Measurements from ENCODE around the gene NLRP6. TPM values are rescaled to one million over a fixed set of nuclear protein-coding genes. Genes with fewer than 3 reads are reported as not detected.
"Not testable (repeated sequence)": the region's sequence is repeated elsewhere in the genome, so short reads cannot be mapped to it uniquely, and the experiment has no call there.

NLRP6 gene
- total and polyA plus RNA-seq, 4 experiments from 2014 or later, result 1.4 to 26.3 (median 18.4) TPM

DNA sequence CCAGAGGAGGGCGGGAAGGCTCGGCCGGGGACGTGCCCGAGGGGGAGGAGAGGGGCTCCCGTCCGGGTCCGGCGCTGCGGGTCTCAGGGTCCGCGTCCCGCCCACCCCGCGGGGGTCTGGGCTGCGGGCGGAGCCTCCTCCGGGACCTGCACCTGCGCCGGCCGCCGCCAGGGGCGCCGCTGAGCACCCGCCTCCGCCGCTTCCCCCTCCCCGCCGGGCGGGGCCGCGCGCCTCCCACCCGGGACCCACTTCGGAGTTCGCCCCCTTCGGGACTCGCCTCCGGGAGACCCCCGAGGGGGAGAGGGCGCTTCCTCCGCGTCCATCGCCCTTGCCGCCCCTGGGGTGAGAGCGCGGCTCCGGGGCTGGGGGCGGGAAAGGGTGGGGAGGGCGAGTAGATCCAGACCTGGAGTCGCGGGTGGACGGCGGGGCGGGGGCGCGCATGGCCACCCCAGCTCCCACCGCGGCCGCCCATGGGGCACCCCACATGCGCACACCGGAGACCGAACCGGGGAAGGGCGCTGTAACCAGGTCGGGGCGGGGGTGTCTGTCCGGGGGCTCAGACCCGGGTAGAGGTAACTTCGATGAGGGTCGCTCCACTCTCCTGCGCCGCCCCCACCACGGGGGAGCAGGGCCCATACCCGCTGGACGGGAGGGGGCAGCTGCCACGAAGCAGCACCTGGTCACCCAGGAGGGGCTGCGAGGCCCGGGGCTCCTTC is 40.4 kb downstream of the NLRP6 start:
- Histone ChIP-seq H3K27ac (ENCODE audit: low read depth, low read length) (peak overlapping the region; percentile 76), H3K4me3 (ENCODE audit: low read length in 2 of 2) (peak overlapping the region in 1 of 2 donors; percentile 19), H3K4me1 (ENCODE audit: insufficient read depth, low read length) (peaks cover 17% of the 10 kb centered on the region)
- intact Hi-C loops (cut with micrococcal nuclease); H3K27me3 ChIP-seq (ENCODE audit: insufficient read depth, low read length); H3K27ac Mint-ChIP-seq; DNase-seq; H3K9me3 Mint-ChIP-seq; H3K36me3 ChIP-seq (ENCODE audit: insufficient read depth, low read length); H3K9me3 ChIP-seq (ENCODE audit: control insufficient read depth in 1 of 2, low read length in 2 of 2); H3K27me3 Mint-ChIP-seq: not testable (repeated sequence)
- H3K36me3 Mint-ChIP-seq, result peaks cover 27 to 33% of the 10 kb centered on the region in 2 donors
- peak overlapping the region in 2 of 8 donors; percentile 83 to 84 for H3K4me3 Mint-ChIP-seq
- ChIA-PET CTCF (ENCODE audit: partially characterized antibody) (interaction anchor here (1.2 to 4.0 kb wide), 7 partner anchors 9 to 131 kb away, joined by 4 to 46 read pairs (median 23); no protein-coding TSS in a partner anchor), POLR2A (ENCODE audit: partially characterized antibody) (interaction anchor here (1.1 to 7.2 kb wide), 10 partner anchors 7 to 111 kb away, joined by 6 to 66 read pairs (median 44); partner anchors contain the start of genes BET1L, IFITM2, PGGHG and RIC8A)
- H3K4me1 Mint-ChIP-seq, result peaks cover 19 to 42% (median 26%) of the 10 kb centered on the region in 4 donors

DNA sequence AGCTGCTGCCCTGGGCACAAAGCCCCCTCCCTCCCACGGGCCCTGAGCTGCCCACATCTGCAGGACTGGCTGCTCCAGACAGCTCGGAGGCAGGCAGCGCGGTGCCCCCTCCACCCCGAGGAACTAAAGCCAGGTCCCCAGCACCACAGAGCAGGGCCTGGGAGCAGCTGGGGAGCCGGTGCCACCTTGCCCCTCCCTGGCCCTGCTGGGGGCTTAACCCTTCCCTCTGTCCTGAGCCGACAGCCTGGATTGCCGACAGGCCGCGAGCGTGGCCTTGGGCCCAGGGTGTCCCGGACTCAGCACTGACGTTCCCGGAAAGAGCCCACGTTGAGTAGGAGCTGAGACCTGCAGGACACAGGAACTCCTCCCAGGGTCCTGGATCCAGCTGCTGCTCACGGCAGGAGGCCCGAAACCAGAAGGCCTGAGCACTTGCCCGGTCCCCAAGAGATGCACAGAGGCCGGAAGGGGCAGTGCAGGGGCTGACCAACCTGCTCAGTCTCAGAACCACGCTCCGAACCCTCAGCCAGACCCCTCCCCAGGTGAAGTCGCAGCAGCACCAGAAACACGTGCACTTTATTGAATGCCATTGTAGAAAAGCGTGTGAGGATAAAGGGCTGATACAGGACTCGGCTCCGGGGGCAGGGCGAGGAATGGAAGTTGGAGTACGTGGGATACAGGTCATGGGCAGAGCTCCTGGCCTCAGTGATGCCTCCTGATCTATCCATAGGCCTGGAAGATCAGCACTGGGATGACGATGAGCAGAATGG is 41.1 kb downstream of the NLRP6 start:
- peaks cover 20 to 38% (median 30%) of the 10 kb centered on the region in 4 donors for H3K4me1 Mint-ChIP-seq
- peak in 1 of 5 donors; percentile 42 for DNase-seq
- peaks cover 20 to 25% of the 10 kb centered on the region in 2 donors for H3K36me3 Mint-ChIP-seq
- H3K4me3 Mint-ChIP-seq, result peak overlapping the region; percentile 81 to 90 (median 86)
- H3K4me3 ChIP-seq (ENCODE audit: low read length in 2 of 2), result peak overlapping the region; percentile 19 to 36
- H3K9me3 ChIP-seq (ENCODE audit: control insufficient read depth in 1 of 2, low read length in 2 of 2); H3K27me3 ChIP-seq (ENCODE audit: insufficient read depth, low read length); intact Hi-C loops (cut with micrococcal nuclease); H3K9me3 Mint-ChIP-seq; CTCF ChIA-PET (ENCODE audit: partially characterized antibody); H3K36me3 ChIP-seq (ENCODE audit: insufficient read depth, low read length); H3K27me3 Mint-ChIP-seq: not testable (repeated sequence)
- peak overlapping the region; percentile 76 to 96 (median 89) for H3K27ac Mint-ChIP-seq
- peaks cover 16% of the 10 kb centered on the region for H3K4me1 ChIP-seq (ENCODE audit: insufficient read depth, low read length)
- POLR2A ChIA-PET (ENCODE audit: partially characterized antibody), result interaction anchor here (1.1 to 1.3 kb wide), 3 partner anchors 10 to 52 kb away, joined by 5 to 8 read pairs (median 6); no protein-coding TSS in a partner anchor
- H3K27ac ChIP-seq (ENCODE audit: low read depth, low read length), result peak overlapping the region; percentile 60

DNA sequence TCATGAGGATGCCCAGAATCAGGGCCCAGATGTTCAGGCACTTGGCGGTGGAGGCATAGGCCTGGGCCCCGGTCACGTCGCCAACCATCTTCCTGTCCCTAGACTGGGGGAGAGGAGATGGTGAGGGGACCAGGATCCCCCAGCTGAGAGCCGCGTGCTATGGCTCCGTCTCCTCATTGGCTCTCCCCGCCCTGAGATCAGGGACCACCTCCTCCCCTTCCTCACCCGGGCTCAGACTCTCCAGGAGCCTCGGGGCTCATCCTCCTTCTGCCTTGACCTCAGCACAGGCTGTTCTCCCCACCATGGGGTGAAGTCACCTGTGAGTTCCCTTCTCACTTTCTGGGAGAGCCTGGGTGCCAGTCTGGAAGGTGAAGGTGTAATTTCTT is 41.7 kb downstream of the NLRP6 start:
- H3K9me3 ChIP-seq (ENCODE audit: control insufficient read depth in 1 of 2, low read length in 2 of 2); H3K27me3 Mint-ChIP-seq; H3K4me3 ChIP-seq (ENCODE audit: low read length in 2 of 2); H3K36me3 ChIP-seq (ENCODE audit: insufficient read depth, low read length); intact Hi-C loops (cut with micrococcal nuclease); H3K27me3 ChIP-seq (ENCODE audit: insufficient read depth, low read length); DNase-seq; CTCF ChIA-PET (ENCODE audit: partially characterized antibody); H3K9me3 Mint-ChIP-seq: not testable (repeated sequence)
- Histone ChIP-seq H3K27ac (ENCODE audit: low read depth, low read length) (peak overlapping the region; percentile 47), H3K4me1 (ENCODE audit: insufficient read depth, low read length) (peaks cover 16% of the 10 kb centered on the region)
- peaks cover 23 to 43% (median 34%) of the 10 kb centered on the region in 4 donors for H3K4me1 Mint-ChIP-seq
- H3K4me3 Mint-ChIP-seq, result peak overlapping the region; percentile 81 to 90 (median 86)
- POLR2A ChIA-PET (ENCODE audit: partially characterized antibody), result interaction anchor here (1.3 kb wide), 2 partner anchors 35 to 52 kb away, joined by 5 to 6 read pairs; no protein-coding TSS in a partner anchor
- H3K27ac Mint-ChIP-seq, result peak overlapping the region; percentile 76 to 97 (median 89)
- H3K36me3 Mint-ChIP-seq, result peaks cover 17 to 21% of the 10 kb centered on the region in 2 donors

DNA sequence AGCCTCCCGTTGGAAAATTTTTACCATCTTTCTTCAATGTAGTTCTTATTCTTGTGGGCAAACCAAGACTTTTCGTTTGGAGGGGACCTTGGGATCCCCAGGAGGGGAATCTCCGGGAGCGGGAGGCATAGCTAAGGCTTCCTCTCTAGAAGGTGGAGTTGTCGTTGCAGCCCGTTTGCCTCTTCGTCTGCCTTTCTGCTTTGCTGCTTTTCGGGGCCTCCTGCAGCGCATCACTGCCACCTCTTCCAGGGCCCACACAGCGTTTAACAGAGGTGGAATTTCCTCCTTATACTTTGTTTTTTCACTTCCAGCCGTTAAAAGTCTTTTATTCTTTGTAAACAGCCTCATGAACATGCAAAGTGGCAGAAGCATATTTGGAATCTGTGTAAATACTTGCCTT is 45.9 kb downstream of the NLRP6 start:
- peaks cover 0 to 2% (median 0%) of the 10 kb centered on the region in 8 donors for H3K9me3 Mint-ChIP-seq
- Histone ChIP-seq H3K4me1 (ENCODE audit: insufficient read depth, low read length) (peaks cover 28% of the 10 kb centered on the region), H3K27ac (ENCODE audit: low read depth, low read length) (no peak overlapping the region), H3K27me3 (ENCODE audit: insufficient read depth, low read length) (no peaks in the 10 kb centered on the region), H3K36me3 (ENCODE audit: insufficient read depth, low read length) (no peaks in the 10 kb centered on the region), H3K4me3 (ENCODE audit: low read length in 2 of 2) (no peak overlapping the region), H3K9me3 (ENCODE audit: control insufficient read depth in 1 of 2, low read length in 2 of 2) (no peaks in the 10 kb centered on the region)
- peaks cover 0 to 2% of the 10 kb centered on the region in 2 donors for H3K36me3 Mint-ChIP-seq
- H3K4me1 Mint-ChIP-seq, result peaks cover 30 to 67% (median 47%) of the 10 kb centered on the region in 4 donors
- DNase-seq, result no peak
- ChIA-PET CTCF (ENCODE audit: partially characterized antibody) (interaction anchor here (1.6 kb wide), 2 partner anchors 31 kb away, joined by 5 to 6 read pairs; no protein-coding TSS in a partner anchor), POLR2A (ENCODE audit: partially characterized antibody) (interaction anchor here (0.8 to 4.5 kb wide), 3 partner anchors 8 to 31 kb away, joined by 4 to 42 read pairs (median 8); partner anchors contain the start of gene IFITM1)
- peak overlapping the region in 1 of 8 donors; percentile 39 for H3K4me3 Mint-ChIP-seq
- intact Hi-C loops (cut with micrococcal nuclease), result no loop called here
- no peaks in the 10 kb centered on the region for H3K27me3 Mint-ChIP-seq
- H3K27ac Mint-ChIP-seq, result peak overlapping the region in 5 of 7 donors; percentile 35 to 64 (median 53)

DNA sequence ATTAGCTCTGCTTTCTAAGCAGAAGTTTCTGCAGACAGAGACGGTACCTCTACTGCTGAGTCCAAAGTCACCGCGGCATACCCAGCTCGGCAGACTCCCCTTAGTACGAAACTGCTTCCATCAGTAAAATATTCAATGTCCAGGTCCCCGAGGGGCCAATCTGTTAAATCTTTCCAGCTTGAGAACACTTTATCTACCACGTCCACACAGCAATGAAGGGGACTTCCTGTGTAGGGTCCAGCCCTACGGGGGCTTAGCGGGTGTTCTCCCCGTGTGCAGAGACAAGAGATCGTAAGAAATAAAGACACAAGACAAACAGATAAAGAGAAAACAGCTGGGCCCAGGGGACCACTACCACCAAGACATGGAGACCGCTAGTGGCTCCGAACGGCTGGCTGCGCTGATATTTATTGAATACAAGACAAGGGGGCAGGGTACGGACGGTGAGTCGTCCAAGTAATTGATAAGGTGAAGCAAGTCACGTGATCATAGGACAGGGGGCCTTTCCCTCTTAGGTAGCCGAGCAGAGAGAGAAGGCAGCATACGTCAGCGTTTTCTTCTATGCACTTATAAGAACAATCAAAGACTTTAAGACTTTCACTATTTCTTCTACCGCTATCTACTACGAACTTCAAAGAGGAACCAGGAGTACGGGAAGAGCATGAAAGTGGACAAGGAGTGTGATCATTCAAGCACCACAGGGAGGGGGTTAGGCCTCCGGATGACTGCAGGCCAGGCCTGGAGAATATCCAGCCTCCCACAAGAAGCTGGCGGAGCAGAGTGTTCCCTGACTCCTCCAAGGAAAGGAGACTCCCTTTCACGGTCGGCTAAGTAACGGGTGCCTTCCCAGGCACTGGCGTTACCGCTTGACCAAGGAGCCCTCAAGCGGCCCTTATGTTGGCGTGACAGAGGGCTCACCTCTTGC is 46.6 kb downstream of the NLRP6 start:
- H3K36me3 ChIP-seq (ENCODE audit: insufficient read depth, low read length); H3K9me3 Mint-ChIP-seq; H3K27ac ChIP-seq (ENCODE audit: low read depth, low read length); H3K36me3 Mint-ChIP-seq; H3K27me3 Mint-ChIP-seq; H3K9me3 ChIP-seq (ENCODE audit: control insufficient read depth in 1 of 2, low read length in 2 of 2); H3K27me3 ChIP-seq (ENCODE audit: insufficient read depth, low read length); intact Hi-C loops (cut with micrococcal nuclease); H3K4me3 ChIP-seq (ENCODE audit: low read length in 2 of 2); DNase-seq: not testable (repeated sequence)
- H3K4me3 Mint-ChIP-seq, result peak overlapping the region in 6 of 8 donors; percentile 13 to 59 (median 30)
- peaks cover 33 to 69% (median 49%) of the 10 kb centered on the region in 4 donors for H3K4me1 Mint-ChIP-seq
- peak overlapping the region; percentile 24 to 88 (median 73) for H3K27ac Mint-ChIP-seq
- peaks cover 28% of the 10 kb centered on the region for H3K4me1 ChIP-seq (ENCODE audit: insufficient read depth, low read length)
- CTCF ChIA-PET (ENCODE audit: partially characterized antibody), result interaction anchor here (1.6 kb wide), 1 partner anchor 30 kb away, joined by 5 read pairs; no protein-coding TSS in a partner anchor
- POLR2A ChIA-PET (ENCODE audit: partially characterized antibody), result interaction anchor here (0.6 to 4.5 kb wide), 5 partner anchors 9 to 74 kb away, joined by 3 to 42 read pairs (median 4); partner anchors contain the start of gene IFITM1

DNA sequence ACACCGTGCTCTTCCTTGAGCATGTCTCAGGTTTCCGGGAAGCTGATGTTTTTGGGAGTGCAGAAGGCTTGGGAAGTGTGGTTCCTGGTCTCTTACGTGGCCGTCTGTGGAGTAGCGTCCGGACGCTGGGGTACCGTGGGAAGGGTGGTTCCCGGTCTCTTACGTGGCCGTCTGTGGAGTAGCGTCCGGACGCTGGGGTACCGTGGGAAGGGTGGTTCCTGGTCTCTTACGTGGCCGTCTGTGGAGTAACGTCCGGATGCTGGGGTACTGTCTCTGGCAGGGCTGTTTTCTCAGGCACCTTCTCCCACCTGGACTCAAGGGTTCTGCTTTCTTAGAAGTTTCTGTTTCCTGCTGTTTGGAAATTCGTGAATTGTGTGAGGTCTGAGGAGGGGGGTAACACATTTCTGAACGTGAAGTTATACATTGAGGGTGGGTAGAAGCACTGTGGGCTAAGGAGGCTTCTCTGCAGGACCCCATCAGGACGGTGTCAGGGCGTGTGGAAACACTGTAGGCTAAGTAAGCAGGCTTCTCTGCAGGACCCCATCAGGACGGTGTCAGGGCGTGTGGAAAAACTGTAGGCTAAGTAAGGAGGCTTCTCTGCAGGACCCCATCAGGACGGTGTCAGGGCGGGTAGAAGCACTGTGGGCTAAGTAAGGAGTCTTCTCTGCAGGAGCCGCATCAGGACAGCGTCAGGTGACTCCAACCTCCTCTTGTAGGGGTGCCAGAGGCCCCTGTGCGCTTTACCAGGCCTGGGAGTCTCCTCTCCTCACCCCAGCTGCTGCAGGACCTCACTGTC is 47.8 kb downstream of the NLRP6 start:
- Mint-ChIP-seq H3K27me3 (no peaks in the 10 kb centered on the region), H3K4me1 (peaks cover 30 to 70% (median 51%) of the 10 kb centered on the region in 4 donors), H3K36me3 (no peaks in the 10 kb centered on the region), H3K9me3 (peaks cover 0 to 2% (median 0%) of the 10 kb centered on the region in 8 donors), H3K27ac (peak overlapping the region; percentile 86 to 96 (median 91)), H3K4me3 (peak overlapping the region in 7 of 8 donors; percentile 31 to 84 (median 64))
- no peaks in the 10 kb centered on the region for H3K27me3 ChIP-seq (ENCODE audit: insufficient read depth, low read length)
- H3K27ac ChIP-seq (ENCODE audit: low read depth, low read length), result peak overlapping the region; percentile 76
- ChIA-PET CTCF (ENCODE audit: partially characterized antibody) (interaction anchor here (1.6 kb wide), 1 partner anchor 29 kb away, joined by 5 read pairs; no protein-coding TSS in a partner anchor), POLR2A (ENCODE audit: partially characterized antibody) (interaction anchor here (0.6 to 4.5 kb wide), 6 partner anchors 10 to 118 kb away, joined by 3 to 42 read pairs (median 6); partner anchors contain the start of genes BET1L, IFITM1 and RIC8A)
- no peaks in the 10 kb centered on the region for H3K9me3 ChIP-seq (ENCODE audit: control insufficient read depth in 1 of 2, low read length in 2 of 2)
- no peak overlapping the region for H3K4me3 ChIP-seq (ENCODE audit: low read length in 2 of 2)
- no peaks in the 10 kb centered on the region for H3K36me3 ChIP-seq (ENCODE audit: insufficient read depth, low read length)
- intact Hi-C loops (cut with micrococcal nuclease), result no loop called here
- H3K4me1 ChIP-seq (ENCODE audit: insufficient read depth, low read length), result peaks cover 40% of the 10 kb centered on the region
- no peak for DNase-seq

All from CD4-positive, alpha-beta memory T cell (primary cell).